Right renal cortex interstitium (tissue), 3 donors: ENCODE measurements around the gene MAP3K15. TPM values are rescaled to one million over a fixed set of nuclear protein-coding genes. Genes with fewer than 3 reads are reported as not detected.

Experiments
- DNase-seq, 3 donors: peaks; one replicate each; pipeline ENCODE4 v3.0.0-alpha.2; 2013; ENCODE audit warnings: low read depth in 3 of 3, low spot score in 2 of 3
- polyA plus RNA-seq, 3 donors: library from polyadenylated mRNA; unstranded; fragments of 120-200 nt; gene quantifications; one replicate each; pipeline ENCODE4 v1.2.1, GENCODE V29; 2013; ENCODE audit not compliant: insufficient read length in 3 of 3

Gene MAP3K15, protein sequence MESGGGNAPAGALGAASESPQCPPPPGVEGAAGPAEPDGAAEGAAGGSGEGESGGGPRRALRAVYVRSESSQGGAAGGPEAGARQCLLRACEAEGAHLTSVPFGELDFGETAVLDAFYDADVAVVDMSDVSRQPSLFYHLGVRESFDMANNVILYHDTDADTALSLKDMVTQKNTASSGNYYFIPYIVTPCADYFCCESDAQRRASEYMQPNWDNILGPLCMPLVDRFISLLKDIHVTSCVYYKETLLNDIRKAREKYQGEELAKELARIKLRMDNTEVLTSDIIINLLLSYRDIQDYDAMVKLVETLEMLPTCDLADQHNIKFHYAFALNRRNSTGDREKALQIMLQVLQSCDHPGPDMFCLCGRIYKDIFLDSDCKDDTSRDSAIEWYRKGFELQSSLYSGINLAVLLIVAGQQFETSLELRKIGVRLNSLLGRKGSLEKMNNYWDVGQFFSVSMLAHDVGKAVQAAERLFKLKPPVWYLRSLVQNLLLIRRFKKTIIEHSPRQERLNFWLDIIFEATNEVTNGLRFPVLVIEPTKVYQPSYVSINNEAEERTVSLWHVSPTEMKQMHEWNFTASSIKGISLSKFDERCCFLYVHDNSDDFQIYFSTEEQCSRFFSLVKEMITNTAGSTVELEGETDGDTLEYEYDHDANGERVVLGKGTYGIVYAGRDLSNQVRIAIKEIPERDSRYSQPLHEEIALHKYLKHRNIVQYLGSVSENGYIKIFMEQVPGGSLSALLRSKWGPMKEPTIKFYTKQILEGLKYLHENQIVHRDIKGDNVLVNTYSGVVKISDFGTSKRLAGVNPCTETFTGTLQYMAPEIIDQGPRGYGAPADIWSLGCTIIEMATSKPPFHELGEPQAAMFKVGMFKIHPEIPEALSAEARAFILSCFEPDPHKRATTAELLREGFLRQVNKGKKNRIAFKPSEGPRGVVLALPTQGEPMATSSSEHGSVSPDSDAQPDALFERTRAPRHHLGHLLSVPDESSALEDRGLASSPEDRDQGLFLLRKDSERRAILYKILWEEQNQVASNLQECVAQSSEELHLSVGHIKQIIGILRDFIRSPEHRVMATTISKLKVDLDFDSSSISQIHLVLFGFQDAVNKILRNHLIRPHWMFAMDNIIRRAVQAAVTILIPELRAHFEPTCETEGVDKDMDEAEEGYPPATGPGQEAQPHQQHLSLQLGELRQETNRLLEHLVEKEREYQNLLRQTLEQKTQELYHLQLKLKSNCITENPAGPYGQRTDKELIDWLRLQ (N-terminal part only)
- 1 to 10 TPM; 4.2 to 5.0 (median 4.8) TPM for polyA plus RNA-seq

DNA sequence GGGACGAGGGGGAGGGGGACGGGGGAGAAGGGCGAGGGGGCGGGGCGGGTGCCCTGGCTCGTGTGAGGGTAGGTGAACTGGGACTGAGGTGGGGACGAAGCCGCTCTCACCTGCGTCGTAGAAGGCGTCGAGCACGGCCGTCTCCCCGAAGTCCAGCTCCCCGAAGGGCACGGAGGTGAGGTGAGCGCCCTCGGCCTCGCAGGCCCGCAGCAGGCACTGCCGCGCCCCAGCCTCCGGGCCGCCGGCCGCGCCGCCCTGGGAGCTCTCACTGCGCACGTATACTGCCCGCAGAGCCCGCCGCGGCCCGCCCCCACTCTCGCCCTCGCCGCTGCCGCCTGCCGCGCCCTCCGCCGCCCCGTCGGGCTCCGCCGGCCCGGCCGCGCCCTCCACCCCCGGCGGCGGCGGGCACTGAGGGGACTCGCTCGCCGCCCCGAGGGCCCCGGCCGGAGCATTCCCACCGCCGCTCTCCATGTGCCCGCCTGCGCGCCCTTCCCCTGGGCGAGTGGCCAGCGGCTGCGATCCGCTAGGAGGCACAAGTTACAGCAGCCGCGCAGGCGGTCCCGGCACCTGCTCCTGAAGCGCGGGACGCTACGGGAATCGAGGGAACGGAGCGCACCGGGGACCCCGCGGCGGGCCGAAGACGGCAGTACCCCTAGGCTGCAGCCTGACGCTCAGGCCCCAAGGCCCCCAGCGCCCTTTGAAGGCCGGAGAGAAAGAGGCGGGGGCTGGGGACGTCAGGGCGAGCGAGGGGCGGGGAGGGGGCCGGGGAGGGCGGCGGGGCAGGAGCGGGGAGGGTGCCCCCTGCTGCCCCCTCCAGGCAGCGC, at the start of gene MAP3K15:
MAP3K15 (minus strand) TSS at position 718 of the 824 bp plus-strand sequence; CDS start at position 471, 247 bp downstream.
- DNase-seq, result no peak

DNA sequence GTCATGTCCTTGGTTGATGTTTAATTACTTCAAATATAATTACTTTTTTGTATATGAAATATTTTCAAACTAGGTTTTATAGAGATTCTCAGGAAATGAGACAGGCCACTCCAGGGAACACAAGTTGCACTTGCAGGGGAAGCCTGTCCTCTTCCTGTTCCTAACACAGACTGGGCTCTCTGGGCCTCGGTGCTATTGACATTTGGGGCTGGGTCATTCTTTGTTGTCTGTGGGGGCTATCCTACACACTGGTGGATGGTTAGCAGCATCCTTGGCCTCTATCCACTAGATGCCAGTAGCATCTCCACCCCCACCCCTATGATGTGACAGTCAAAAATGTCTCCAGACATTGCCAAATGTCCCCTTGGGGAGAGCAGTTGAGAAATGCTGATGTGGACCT, 49.3 kb upstream of the MAP3K15 start:
- DNase-seq, result no peak

DNA sequence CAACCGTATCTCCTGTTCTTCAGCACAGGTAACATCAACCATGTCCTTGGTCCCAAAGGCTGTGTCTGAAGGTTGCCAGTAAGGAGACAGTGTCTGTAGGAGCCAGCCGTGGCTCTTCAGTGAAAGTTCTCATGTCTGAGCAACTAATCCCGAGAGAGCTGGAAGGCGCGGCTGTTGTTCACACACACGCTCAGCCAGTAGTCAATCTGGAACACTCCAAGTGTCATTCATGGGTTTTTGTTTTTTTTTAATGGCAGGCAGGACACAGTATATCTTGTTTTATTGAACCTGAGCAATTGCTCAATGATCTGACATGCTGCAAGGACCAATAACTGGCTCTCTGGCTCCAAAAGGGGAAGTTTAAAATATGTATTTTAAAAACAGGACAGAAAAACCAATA, 48.4 kb upstream of the MAP3K15 start:
- no peak for DNase-seq

DNA sequence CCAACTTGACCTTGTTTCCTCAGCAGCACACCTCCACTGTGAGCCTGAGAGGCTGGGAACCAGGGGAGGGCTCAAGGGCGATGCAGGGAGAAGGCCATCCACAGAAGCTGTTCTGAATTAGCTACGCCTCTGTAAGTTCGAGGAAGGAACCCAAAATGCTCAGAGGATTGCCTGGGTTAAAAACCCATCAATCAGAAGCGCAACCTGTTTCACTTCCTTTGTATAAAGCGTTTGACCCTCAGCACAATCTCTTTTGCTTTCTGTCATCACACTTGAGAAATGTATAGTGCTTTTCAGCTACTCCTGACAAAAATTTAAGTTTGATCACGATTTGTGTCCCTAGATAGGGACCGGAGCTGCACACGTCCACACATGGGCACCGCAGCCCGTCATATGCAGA, 48.0 kb upstream of the MAP3K15 start:
- DNase-seq, result no peak

DNA sequence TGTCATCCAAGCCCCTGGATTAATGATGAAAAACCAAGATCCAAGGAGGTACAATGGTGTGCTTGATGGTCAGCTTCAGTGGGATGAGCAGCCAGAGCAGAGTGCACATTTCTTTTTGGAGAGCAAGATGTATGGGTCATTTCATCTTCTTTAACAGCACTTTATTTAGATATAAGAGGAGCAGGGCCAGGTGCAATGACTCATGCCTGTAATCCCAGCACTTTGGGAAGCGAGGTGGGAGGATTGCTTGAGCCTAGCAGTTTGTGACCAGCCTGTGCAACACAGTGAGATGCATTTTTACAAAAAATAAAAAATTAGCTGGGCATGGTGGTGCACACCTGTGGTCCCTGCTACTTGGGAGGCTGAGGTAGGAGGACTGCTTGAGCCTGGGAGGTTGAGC, 45.3 kb upstream of the MAP3K15 start:
- no peak for DNase-seq

DNA sequence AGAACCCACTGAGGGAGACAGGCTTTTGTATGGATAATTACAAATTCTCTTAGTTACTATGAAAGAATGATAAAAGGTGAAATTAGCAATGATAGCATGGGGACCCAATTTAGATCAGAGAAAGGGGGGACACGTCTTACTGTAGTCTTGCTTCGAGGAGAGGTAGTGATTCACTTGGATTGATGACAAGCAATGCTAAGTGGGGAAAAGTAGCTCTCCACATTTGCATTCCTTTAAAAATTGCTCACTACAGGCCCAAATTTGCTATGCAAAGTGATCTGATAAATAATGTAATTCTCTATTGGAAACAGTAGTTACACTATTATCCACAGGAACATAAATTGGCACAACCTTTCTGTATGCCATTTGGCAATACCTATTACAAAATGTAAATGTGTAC, 42.5 kb upstream of the MAP3K15 start:
- DNase-seq, result no peak

DNA sequence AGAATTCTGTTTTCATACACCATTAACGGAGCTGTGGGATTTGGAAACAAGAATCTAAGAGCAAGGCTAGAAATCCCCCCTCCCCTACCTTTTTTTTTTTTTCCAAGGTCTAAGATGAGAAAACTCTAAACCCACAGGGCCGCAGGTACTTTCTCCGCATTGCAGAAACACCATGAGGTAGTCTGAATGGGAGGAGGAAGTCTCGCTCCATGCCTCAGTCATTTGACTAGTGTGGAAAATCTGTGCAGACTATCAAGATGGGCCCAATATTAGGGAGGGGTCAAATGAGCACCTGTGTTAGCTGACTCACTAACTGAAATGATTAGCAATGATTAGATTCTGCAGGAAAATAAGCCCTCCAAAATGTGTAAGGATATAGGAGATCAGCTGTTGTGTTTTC, 40.9 kb upstream of the MAP3K15 start:
- DNase-seq, result no peak

DNA sequence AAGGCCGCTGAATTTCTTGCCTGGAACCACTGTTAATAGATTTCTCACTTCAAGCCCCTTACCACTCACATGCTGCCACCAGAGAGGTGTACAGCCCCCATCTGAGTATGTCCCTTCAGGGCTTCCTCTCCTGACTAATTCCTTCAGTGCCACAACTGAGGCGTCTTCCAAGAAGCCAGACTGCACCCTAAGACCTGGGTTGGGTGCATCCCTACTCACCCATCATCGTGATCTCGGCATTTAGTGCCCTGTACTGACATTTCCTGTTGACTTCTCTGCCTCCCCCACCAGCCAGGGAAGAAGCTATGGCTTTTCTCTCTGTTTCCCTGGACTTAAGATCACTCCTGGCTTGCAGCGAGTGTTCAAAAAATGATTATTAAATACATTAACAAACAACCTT, 40.4 kb upstream of the MAP3K15 start:
- DNase-seq, result no peak

DNA sequence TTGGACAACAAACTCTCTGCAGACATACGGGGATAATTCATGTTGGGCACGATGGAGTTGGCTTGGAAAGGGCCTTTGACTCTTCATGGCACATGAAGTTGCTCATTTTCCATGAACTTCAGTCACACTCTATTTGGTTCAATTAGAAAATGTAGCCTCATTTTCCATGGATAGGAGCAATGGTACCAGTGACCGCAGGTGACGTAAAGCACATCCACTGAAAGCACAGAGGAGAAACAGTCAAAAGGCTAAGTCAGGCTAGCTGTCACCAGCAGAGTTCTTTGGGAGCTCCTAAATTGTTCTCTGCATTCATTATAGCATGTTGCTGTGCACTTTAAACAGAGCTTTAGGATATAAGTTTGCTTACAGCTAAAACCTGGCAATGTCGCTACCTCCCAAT, 39.9 kb upstream of the MAP3K15 start:
- no peak for DNase-seq

DNA sequence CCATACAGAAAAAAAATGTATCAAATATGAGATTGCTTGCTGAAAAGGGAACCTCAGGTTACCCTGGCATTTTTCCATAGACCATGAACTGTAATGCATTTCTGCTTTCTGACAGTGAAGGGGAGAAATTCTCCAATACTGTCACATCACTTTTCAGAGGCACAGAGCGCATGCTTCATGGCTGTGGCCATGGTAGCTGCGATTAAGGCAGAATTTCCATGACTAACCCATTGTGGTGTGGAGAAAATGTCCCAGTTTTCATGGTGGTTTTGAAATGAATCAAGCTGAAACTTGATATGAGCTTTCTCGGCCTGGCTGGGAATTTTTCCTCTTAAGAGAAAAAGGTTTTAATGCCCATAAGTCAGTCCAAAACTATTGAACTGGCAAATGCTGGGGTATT, 39.5 kb upstream of the MAP3K15 start:
- DNase-seq, result no peak

DNA sequence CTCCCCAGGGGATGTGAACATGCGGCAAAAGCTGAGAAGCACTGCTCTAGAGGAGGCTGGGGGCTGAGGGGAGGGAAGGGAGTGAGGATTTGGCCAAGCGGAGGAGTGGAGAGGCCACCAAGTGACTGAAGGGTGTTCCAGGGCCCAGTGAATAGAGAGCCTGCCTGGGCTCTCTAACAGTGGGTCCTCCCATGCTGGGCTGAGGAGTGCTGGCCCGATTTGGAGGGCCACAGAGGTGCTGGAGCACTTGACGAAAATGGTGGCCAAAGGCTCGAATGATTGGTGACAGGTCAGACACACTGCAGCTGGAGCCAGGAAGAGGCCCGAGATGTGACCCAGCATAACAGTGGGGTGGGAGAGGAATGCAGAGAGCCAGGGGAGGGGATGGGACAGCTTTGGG, 37.5 kb upstream of the MAP3K15 start:
- no peak for DNase-seq

DNA sequence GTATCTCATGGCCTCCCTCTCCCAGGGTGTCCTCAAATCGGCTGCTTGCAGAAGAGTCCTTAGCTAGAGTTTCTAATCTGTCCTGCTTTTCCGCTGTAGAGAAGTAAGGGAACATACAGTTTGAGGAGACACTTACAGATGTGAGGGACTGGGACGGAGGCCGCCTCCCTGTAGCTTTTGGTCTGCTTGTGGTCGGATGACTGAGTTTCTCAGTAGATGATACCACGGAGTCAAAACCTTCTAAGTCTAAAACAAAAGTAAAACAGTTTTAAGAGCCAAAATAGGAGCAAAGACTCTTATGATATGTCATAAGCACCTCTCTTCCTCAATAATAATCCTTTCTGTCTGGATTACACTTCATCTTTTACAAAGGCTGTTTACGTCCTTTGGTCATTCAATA, 34.5 kb upstream of the MAP3K15 start:
- no peak for DNase-seq

DNA sequence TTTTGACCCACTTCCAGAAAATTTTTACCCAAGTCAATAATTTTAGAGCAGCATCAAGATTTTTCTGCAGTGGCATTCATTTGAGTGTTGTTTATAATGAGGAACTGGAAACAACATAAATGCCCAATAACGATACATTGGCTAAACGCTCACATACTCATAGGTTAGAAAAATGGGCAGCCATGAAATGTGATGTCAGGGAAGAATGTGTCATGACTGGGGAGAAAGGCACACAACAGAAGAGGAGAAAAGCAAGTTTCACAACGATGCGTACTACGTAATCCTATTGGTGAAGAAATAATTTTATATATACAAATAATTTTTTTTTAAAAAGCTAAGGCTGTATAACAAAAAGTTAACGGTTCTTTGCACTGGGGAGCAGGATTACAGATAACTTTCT, 33.6 kb upstream of the MAP3K15 start:
- DNase-seq, result no peak

DNA sequence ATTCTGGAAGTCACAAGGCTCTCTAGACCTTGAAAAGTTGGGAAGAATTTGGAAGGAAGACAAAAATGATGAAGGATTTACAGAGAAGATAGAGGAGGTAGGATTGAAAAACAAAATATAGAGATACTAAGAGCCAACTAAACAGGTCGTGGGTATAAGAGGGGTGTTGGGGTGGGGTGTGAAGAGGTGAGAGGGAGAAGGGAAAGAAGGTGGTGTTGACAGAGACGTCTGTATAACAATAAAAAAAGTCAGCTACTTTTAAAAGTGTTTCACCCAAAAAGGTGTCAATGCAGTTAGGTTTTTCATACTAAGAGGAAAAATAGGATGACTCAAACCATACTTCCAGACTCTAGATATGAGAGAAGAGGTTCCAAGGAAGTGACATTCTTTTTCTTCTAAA, 33.0 kb upstream of the MAP3K15 start:
- no peak for DNase-seq

DNA sequence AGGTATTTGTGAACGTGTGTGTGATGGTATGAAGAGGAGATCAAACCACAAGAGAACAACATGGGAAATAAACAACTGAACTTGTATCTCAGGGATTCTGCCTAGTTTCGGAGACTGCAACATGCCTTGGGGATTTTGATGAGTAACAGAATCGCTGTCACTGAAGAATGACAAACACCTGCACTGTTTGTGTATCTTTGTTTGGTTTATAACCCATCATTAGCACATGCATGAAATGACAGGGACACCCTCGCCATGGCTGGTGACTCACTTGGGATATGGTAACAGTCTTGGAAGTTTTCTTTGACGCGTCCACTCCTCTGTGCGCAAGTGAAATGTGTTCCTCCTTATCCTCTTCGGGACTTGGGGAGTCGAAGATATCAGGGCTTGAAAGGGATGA, 30.3 kb upstream of the MAP3K15 start:
- no peak for DNase-seq

DNA sequence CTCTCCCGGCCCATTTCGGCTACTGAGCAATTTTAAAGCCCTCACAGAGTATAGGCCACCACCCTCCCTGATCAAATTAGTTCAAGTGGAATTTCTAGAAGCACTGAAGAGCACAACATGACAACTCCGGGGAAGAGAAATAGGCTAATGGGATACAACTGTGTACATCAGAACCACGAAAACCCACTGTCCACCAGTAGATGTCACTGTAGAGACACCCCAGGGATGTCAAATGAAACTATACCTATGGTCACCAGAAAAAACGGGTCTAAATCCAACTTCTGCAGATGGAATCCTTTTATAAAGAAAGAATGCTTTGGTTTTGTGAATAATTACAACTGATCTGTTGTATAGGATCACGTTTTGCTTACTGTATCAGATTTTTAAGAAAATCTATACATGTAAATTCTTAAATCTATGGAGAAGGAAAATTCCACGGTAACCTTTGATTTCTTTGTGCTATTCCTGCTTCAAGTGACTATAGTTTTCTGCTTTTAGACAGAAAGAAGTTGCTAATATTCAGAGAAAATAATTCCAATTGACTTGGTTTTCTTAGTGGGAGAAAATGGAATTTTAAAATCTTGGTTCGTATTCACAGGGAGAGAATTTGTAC, 29.5 kb upstream of the MAP3K15 start:
- peak in 1 of 3 donors; percentile 31 for DNase-seq

DNA sequence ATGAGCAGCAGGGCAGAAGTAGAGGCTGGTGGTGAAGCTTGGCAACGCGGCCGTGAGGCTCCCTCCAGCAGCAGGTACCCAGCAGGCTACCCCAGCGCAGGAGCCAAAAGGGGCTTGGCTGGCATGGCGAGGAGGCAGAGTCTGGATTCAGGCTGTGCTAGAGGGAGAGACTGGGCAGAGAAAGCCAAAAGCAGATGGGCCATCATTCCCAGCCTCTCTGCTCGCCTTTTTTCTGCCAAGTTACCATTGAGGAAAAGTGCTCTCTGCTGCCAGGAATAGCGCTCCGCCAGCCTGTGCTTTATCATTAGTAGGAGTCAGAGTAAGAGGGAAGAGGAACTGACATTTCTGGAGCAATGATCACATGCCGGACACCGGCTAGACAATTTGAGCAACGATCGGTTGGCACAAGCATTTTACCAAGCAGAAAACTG, 28.7 kb upstream of the MAP3K15 start:
- DNase-seq, result no peak

DNA sequence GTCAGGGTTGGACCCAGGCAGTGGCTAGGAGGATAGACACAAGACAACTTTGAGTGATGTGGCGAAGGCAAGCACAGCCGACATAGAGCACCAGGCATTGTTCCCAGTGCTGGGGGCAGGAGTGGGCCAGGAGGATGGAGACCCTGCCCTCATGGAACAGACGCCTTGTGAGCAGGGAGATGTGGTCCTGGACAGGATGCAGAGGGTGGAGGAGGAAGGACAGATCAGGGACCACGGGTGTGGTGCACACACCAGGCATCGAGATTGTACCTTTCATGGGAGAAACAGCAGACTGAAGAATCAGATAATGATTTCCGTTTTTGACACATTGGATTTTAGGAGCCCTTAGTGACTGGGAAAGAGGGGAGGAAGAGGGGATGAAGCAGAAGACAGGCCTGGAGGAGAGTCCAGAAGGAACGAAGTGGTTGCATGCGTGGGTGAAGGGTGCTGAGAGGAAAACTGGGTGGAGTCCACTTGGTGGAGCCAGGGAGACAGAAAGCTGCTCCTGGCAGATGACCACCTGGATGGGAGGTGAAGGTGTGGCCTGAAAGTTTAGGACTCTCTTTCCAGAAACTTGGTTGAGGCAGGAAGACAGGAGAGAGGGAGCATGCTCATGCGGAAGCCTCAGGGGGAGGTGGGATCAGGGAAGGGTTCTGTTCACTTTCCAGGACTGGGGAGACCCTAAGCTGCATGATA, 27.9 kb upstream of the MAP3K15 start:
- DNase-seq, result no peak

DNA sequence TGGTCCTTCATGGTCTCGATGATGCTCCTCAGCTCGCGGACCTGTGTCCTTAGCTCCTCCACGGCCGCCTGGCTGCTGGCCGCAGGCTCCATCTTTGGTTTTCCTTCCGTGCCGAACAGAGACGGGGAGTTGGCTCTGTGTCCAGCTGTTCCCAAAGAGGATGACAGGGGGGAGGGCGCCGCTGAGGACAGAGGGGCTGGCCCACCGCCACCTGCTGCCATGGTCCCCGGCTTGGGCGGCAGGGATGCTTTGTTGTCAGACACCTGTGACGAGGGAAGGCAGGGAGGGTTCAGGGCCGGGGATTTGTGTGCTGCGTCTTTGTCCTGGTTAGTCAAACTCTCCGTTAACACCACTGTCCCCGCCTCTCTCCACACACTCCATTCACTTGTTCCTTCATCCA, 26.6 kb upstream of the MAP3K15 start:
- DNase-seq, result no peak
